Measurements from ENCODE around the gene ARSG.
A peak's percentile ranks its signal among the peaks of the same experiment; 100 is the strongest.

ARSG gene

DNA sequence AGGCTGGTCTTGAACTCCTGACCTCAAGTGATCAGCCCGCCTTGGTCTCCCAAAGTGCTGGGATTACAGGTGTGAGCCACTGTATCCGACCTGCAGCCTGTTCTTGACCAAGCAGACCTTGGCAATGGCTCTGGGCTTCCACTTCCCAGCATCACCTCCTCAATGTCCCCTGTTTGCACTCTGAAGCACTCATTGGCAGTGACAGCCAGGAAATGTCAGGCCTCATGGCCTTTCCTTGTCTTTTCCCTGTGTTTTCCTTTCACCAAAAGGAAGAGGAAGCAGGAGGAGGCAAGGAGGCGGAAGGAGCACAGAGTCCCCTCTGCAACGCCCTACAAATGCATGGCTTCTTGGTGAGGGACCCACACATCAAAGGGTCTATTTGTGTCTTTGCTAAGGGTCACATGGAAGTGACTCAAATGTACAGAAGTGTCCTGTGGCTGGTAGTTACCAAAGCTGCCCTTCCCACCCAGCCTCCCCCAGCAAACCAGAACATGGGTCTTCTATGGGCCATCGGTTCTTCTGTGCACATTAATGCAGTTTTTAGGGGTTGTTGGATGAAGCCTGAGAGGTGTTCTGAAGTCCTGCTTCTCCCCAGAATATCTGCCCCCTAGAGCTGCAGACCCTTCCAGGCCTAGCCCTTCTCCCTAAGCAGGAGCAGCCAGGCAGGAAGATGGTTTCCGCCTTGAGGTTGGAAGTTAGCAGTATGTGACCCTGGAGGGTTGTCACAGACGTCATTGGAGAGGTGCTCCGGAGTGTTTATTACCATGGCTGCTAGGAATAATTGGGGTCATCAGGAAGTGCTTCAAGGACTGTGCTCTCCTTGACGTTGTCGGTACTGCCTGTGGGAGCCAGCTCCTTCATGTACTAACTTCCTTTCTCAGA is 105.2 kb downstream of the ARSG start:
- no peak for DNase-seq (ENCODE audit: low read depth)
- TF ChIP-seq, protein P1, sequence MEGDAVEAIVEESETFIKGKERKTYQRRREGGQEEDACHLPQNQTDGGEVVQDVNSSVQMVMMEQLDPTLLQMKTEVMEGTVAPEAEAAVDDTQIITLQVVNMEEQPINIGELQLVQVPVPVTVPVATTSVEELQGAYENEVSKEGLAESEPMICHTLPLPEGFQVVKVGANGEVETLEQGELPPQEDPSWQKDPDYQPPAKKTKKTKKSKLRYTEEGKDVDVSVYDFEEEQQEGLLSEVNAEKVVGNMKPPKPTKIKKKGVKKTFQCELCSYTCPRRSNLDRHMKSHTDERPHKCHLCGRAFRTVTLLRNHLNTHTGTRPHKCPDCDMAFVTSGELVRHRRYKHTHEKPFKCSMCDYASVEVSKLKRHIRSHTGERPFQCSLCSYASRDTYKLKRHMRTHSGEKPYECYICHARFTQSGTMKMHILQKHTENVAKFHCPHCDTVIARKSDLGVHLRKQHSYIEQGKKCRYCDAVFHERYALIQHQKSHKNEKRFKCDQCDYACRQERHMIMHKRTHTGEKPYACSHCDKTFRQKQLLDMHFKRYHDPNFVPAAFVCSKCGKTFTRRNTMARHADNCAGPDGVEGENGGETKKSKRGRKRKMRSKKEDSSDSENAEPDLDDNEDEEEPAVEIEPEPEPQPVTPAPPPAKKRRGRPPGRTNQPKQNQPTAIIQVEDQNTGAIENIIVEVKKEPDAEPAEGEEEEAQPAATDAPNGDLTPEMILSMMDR (conservative IDR thresholded peaks at IDR 0.05; ENCODE audit: low read depth, low read length) = no peak
- H3K4me3 ChIP-seq (ENCODE audit: low read depth, low read length) = no peak overlapping the region

DNA sequence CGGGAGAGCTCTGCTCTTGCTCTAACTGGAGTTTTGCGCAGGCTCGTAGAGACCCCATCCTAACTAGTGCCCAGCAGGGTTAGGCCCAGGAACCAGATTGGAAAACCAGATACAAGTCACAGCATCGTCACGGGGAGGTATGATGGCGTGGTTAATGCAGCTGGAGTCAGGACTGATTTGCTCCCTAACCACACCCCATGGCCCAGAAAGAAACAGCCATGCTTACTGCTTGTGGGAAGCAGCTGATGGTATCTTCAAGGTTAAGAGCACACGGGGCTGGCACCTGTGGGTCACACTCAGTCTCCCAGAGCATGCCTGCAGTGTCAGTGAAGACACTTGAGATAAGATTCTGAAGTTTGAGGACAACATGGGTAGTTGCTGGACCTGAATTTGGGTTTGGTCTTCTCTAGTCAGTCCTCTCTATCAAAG is 105.8 kb downstream of the ARSG start:
- no peak for DNase-seq (ENCODE audit: low read depth)
- TF ChIP-seq, protein P1 (conservative IDR thresholded peaks at IDR 0.05; ENCODE audit: low read depth, low read length) = no peak
- no peak overlapping the region for H3K4me3 ChIP-seq (ENCODE audit: low read depth, low read length)

DNA sequence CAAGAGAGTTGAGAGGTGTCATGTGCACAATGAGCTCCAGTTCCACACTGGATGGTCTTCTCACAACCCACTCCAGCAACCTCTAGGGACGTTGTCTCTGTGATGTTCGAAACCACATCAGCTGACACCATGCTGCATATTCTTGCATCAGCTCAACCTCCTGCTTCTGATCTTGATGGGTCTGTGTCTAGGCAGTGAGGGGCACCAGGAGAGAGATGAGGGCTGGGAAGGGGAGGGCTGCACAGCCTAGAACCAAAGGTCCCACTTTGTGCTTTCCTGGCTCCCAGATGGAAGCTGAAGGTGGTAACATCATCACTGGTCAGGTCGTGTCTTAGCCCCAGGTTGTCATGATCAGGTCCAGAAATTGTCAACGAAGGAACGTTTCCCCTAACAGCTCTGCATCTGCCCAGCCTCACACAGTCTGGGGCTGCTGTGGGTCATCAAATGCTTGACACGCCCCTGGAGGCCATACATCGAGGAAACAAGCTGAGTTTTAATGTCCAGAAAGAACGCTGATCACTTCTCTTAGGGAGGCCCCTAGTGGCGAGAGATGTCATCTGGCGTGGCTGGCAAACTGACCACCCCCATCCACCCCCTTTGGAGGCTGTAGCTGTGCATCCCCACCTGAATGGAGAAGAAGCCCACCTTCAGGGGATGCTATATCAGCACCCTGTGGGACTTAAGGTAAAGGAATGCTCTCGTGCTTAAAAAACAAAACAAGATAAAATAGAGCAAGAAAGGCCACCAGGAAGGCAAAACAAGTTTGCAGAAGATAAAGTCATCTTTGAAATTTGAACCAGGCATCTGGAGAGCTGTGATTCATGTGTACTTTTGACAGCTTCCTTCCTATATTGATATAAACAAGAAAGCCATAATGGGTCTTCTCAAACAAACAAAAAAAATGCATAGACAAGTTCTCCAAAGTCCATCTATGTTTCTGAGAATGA is 107.7 kb downstream of the ARSG start:
- DNase-seq (ENCODE audit: low read depth) = peak; percentile 90
- TF ChIP-seq, protein P1 (conservative IDR thresholded peaks at IDR 0.05; ENCODE audit: low read depth, low read length) = peak; percentile 95
- peak overlapping the region; percentile 19 for H3K4me3 ChIP-seq (ENCODE audit: low read depth, low read length)

DNA sequence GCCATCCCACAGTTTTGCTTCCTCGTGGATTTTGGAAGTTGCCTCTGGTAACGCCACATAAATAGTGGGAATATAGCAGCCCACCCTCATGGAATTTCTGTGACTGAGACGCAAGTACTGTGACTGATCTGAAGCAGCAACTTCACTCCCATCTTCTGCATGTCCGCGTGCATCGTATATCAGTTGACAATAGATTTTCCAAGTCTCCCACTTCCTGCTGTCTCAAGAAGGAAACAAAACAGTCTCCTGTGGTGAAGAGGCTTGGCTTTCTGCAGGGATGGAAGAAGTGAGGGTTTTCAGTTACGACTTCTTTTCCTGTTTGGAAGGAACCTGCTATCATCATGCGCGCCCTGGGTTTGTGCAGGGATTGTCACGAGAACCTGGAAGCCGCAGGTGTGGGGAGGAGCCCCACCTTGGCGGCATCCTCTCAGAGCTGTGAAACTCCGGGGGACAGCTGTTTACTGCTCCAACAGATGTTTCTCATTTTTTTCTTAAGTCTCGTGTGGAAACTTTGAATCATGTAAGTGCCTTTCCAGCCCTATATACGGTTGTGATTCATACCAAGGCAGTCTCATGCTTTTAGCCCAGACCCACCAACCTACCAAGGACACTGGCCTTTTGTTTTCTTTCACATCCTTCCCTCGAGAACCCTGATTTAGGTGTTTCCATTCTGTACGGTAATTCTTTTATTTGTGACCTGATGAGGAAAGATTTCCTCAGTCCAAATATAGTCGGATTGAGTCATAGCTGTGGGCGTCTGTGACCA is 108.5 kb downstream of the ARSG start:
- peak; percentile 90 for DNase-seq (ENCODE audit: low read depth)
- peak overlapping the region; percentile 19 for H3K4me3 ChIP-seq (ENCODE audit: low read depth, low read length)
- TF ChIP-seq, protein P1 (conservative IDR thresholded peaks at IDR 0.05; ENCODE audit: low read depth, low read length) = no peak

DNA sequence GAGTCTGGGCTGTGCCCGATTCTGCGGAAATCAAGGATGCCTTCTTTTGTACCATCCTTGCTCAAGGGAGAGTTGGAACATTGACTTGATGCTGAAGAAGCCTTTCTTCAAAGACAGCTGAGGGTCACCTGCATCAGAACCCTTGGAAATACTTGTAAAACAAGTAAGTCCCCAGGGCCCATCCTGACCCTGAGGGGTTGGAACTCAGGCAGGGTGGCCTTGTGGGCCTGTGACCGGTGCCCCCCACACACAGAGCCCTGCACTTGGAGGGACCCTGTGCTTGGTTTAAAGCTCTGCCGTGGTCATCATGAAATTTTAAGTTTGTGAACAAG is 109.1 kb downstream of the ARSG start:
- no peak overlapping the region for H3K4me3 ChIP-seq (ENCODE audit: low read depth, low read length)
- TF ChIP-seq, protein P1 (conservative IDR thresholded peaks at IDR 0.05; ENCODE audit: low read depth, low read length) = no peak
- DNase-seq (ENCODE audit: low read depth) = no peak

DNA sequence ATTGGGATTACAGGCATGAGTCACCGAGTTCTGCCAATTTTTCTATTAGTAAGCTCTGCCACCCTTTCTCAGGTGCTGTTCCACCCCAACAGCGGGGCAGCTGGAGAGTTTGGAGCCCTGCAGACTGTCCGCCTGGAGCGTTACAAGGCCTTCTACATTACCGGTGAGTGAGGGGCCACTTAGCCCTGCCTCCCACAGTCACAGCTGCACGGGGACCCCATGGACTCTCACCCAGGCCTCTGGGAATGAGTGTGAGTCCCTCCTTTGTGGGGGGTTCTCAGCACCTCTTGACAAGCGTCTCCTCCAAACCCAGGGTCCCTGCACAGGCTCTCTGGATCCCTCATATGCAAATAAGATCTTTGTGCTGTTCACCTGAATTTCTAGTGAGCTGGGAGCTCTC is 110.0 kb downstream of the ARSG start:
- DNase-seq (ENCODE audit: low read depth) = no peak
- TF ChIP-seq, protein P1 (conservative IDR thresholded peaks at IDR 0.05; ENCODE audit: low read depth, low read length) = no peak
- H3K4me3 ChIP-seq (ENCODE audit: low read depth, low read length) = no peak overlapping the region
